Peyer's patch (tissue), 4 donors: ENCODE results near the gene CHST8.

Source experiments
- CTCF ChIP-seq, 6 experiments: fragments of 450-650 bp in 4 of 6; fragments of 200-600 bp in 2 of 6; sonication (generic) in 1 of 6; IDR thresholded peaks; one replicate each; pipeline ENCODE4 v1.5.1; 2017 to 2019; ENCODE audit warnings: antibody characterized with exemption in 6 of 6, mild to moderate bottlenecking in 3 of 6, moderate library complexity in 1 of 6
- POLR2A ChIP-seq, 2 donors: fragments of 450-650 bp; IDR thresholded peaks; one replicate each; pipeline ENCODE4 v1.5.1; 2017; ENCODE audit warnings: antibody characterized with exemption in 2 of 2, mild to moderate bottlenecking in 2 of 2, moderate library complexity in 2 of 2

- TF ChIP-seq CTCF (IDR thresholded peaks at IDR 0.05) (no peak), POLR2A (IDR thresholded peaks at IDR 0.05) (no peak)
Measured at GRCh38 chr19:33752945-33753344, 131.2 kb downstream of the CHST8 start.
